A549 (cell line): ENCODE measurements around the gene HMGB2. TPM values are rescaled to one million over a fixed set of nuclear protein-coding genes. Genes with fewer than 3 reads are reported as not detected.

Experiments
- ATAC-seq, 2 experiments: fragments of 200-7000 bp in 1 of 2; fragments of >200 bp in 1 of 2; cut with Nextera tagmentation in 1 of 2; cut with Tn5 transposase in 1 of 2; 3 replicates each; pipeline versions ENCODE4 v1.8.0 to v1.9.1; 2018 to 2020; ENCODE audit warnings: mild to moderate bottlenecking in 1 of 2, moderate library complexity in 1 of 2
- CTCF ChIA-PET: fragments of 300-600 bp; sonication (Branson Sonifier 250); formaldehyde crosslinking; extraction: SDS; loops from one replicate; lab custom pipeline; 2021; ENCODE audit warnings: antibody characterized with exemption, inconsistent platforms; lab: Yijun Ruan, JAX
- POLR2A ChIA-PET: fragments of 350-600 bp; formaldehyde crosslinking; extraction: SDS; loops from one replicate; lab custom pipeline; 2021; ENCODE audit warnings: antibody characterized with exemption, inconsistent platforms; lab: Yijun Ruan, JAX
- DNase-seq, 2 experiments: peaks; one replicate each; pipeline versions ENCODE4 v3.0.0 to v3.0.0-alpha.2; 2011 to 2016; ENCODE audit warnings: low read depth in 1 of 2, low spot score in 1 of 2
- FAIRE-seq: peaks from 2 replicates; lab custom pipeline; 2011; peaks lifted over from hg19 to GRCh38; lab: Jason Lieb, UNC
- H3K27ac ChIP-seq, 2 experiments: fragments of >200 bp; sonication (Bioruptor Twin); formaldehyde crosslinking; 3 replicates each; pipeline ENCODE4 v1.5.1; 2016 to 2017
- H3K4me1 ChIP-seq: fragments of >200 bp; sonication (Bioruptor Twin); formaldehyde crosslinking; 3 replicates; pipeline ENCODE4 v1.6.1; 2016
- H3K4me2 ChIP-seq: fragments of >200 bp; sonication (Bioruptor Twin); formaldehyde crosslinking; 3 replicates; pipeline ENCODE4 v1.6.1; 2016
- H3K4me3 ChIP-seq: fragments of >200 bp; sonication (Bioruptor Twin); formaldehyde crosslinking; 3 replicates; pipeline ENCODE4 v1.5.1; 2016
- H3K9me3 ChIP-seq: fragments of >200 bp; sonication (Bioruptor Twin); formaldehyde crosslinking; 3 replicates; pipeline ENCODE4 v1.6.1; 2016
- CBX2 ChIP-seq: fragments of 200-600 bp; sonication (generic); IDR thresholded peaks from 2 replicates; pipeline ENCODE4 v1.6.1; 2016; ENCODE audit warnings: low read depth, mild to moderate bottlenecking, borderline replicate concordance
- CHD4 ChIP-seq: fragments of 200-600 bp; sonication (generic); IDR thresholded peaks from 2 replicates; pipeline ENCODE4 v1.6.1; 2016; ENCODE audit warnings: antibody characterized with exemption, mild to moderate bottlenecking, borderline replicate concordance
- EP300 ChIP-seq, 2 experiments: fragments of >200 bp; sonication (Bioruptor Twin); formaldehyde crosslinking; IDR thresholded peaks; 2 replicates in 1 of 2; 3 replicates in 1 of 2; pipeline ENCODE4 v1.6.1; 2016 to 2017
- FOSL2 ChIP-seq, 2 experiments: fragments of 450-650 bp in 1 of 2; fragments of >200 bp in 1 of 2; sonication (Bioruptor Twin) in 1 of 2; formaldehyde crosslinking; IDR thresholded peaks; 2 replicates each; pipeline versions ENCODE4 v1.5.0 to v1.6.1; 2016 to 2020; ENCODE audit warnings: mild to moderate bottlenecking in 1 of 2, moderate library complexity in 1 of 2
- HDAC2 ChIP-seq: fragments of 200-600 bp; sonication (generic); IDR thresholded peaks from 2 replicates; pipeline ENCODE4 v1.6.1; 2016
- HOXB5 ChIP-seq: fragments of 250-450 bp; sonication (Bioruptor Pico); IDR thresholded peaks from 2 replicates; pipeline ENCODE4 v1.5.0; 2020; ENCODE audit warnings: mild to moderate bottlenecking, moderate library complexity
- KDM1A ChIP-seq: fragments of 200-600 bp; sonication (generic); IDR thresholded peaks from 2 replicates; pipeline ENCODE4 v1.6.1; 2016; ENCODE audit warnings: low read depth, mild to moderate bottlenecking
- KDM5A ChIP-seq: fragments of 200-600 bp; sonication (generic); IDR thresholded peaks from 2 replicates; pipeline ENCODE4 v1.6.1; 2016; ENCODE audit warnings: antibody characterized with exemption, mild to moderate bottlenecking
- MAFK ChIP-seq: fragments of 450-650 bp; IDR thresholded peaks from 2 replicates; pipeline ENCODE4 v1.6.1; 2014; ENCODE audit not compliant: partially characterized antibody
- MAZ ChIP-seq: fragments of 150-350 bp; IDR thresholded peaks from 2 replicates; pipeline ENCODE4 v1.6.1; 2014; ENCODE audit warnings: antibody characterized with exemption, low read depth, low read length, borderline replicate concordance
- NFE2L2 ChIP-seq: fragments of 150-350 bp; conservative IDR thresholded peaks from 2 replicates; pipeline ENCODE4 v1.6.1; 2014; ENCODE audit warnings: low read length
- RAD21 ChIP-seq, 2 experiments: fragments of >200 bp in 1 of 2; sonication (Bioruptor Twin) in 1 of 2; formaldehyde crosslinking in 1 of 2; IDR thresholded peaks in 1 of 2; conservative IDR thresholded peaks in 1 of 2; 2 replicates in 1 of 2; 3 replicates in 1 of 2; pipeline ENCODE4 v1.6.1; 2012 to 2018; ENCODE audit warnings: inconsistent platforms in 1 of 2
- SMC3 ChIP-seq: fragments of >200 bp; sonication (Bioruptor Twin); formaldehyde crosslinking; IDR thresholded peaks from 3 replicates; pipeline ENCODE4 v1.6.1; 2018; ENCODE audit warnings: inconsistent platforms
- ZFP36 ChIP-seq: fragments of 450-650 bp; IDR thresholded peaks from 2 replicates; pipeline ENCODE4 v1.6.1; 2014; ENCODE audit warnings: borderline replicate concordance; ENCODE audit not compliant: partially characterized antibody
- WGBS: methylation state at CpG from one replicate; pipeline ENCODE4 v1.1.6; 2017; ENCODE audit errors: missing lambda C conversion rate; 5-methylcytosine and 5-hydroxymethylcytosine counted together
- polyA plus RNA-seq, 4 experiments: library from polyadenylated mRNA; depleted of rRNA in 3 of 4; stranded (reverse); fragments of >200 nt; fragmentation: RNase III in 1 of 4; extraction: RNeasy Plus Mini Kit Qiagen cat#74134 plus additional on column Dnase treatment in 1 of 4; gene quantifications; 2 replicates in 3 of 4; 3 replicates in 1 of 4; pipeline ENCODE4 v1.2.3, GENCODE V29; 2011 to 2017
- TF ChIP-seq, protein P1 (sequence below): fragments of >200 bp; sonication (Bioruptor Twin); formaldehyde crosslinking; IDR thresholded peaks from 3 replicates; pipeline ENCODE4 v1.5.1; 2016
- TF ChIP-seq, protein P2 (sequence below): fragments of 150-350 bp; IDR thresholded peaks from 2 replicates; pipeline ENCODE4 v1.6.1; 2014; ENCODE audit warnings: low read depth, mild to moderate bottlenecking, low read length
- TF ChIP-seq, protein P3 (sequence below): IDR thresholded peaks from 2 replicates; pipeline ENCODE4 v1.6.1; 2012
- TF ChIP-seq, protein P4 (sequence below): fragments of >200 bp; sonication (Bioruptor Twin); formaldehyde crosslinking; IDR thresholded peaks from 2 replicates; pipeline ENCODE4 v1.6.1; 2016
- TF ChIP-seq, protein P5 (sequence below): fragments of 250-450 bp; sonication (Bioruptor Pico); IDR thresholded peaks from 2 replicates; pipeline ENCODE4 v1.5.0; 2021; ENCODE audit warnings: mild to moderate bottlenecking, moderate library complexity, borderline replicate concordance

Gene HMGB2
- polyA plus RNA-seq, 2 of the 4 experiments (the other 2 are of a cell fraction), result 101 to 128 TPM

DNA sequence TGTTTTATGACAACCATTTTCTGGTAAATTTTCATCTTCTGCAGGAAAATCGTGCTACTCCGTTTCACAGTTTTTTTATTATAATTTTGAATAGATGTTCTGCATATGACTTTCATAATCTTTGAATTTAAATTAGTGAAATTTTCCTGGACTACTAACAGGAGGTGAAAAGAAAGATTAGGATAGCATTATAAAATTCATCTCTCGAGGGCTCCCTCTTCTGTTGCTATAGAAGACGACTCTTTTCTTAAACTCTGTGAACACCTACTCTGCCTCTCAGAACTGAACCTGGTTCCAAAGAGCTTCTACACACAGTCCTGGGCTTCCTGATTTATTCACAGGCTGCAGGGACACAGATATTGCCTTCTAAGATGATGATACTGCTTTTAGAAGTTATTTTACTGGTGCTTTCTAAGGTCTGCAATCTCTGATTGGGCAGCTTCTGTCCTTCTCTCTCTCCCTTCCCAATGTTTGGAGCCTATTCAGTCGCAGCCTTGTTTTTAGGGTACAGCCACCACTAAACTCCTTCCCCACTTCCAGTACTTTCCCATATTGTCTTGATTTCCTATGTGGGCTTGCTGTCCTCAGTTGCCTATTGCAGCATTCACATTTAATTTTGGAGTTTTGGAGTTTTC, 26.5 kb upstream of the HMGB2 start:
- peak in 1 of 2 experiments; percentile 8 for DNase-seq
- ATAC-seq, result peak; percentile 59 to 72; a peak in 5 of 6 replicates
- ChIA-PET POLR2A (interaction anchor here (0.9 kb wide), 1 partner anchor 10 kb away, joined by 3 read pairs; the partner anchor contains the start of gene SAP30), CTCF (interaction anchor here (0.6 to 1.9 kb wide), 6 partner anchors 9 to 883 kb away, joined by 3 to 6 read pairs (median 3); partner anchors contain the start of gene SAP30)
- WGBS, result 30% methylated on average over 5 of the region's 5 CpGs
- H3K4me3 ChIP-seq, result no peak overlapping the region
- TF ChIP-seq FOSL2 (IDR thresholded peaks at IDR 0.05), result no peak
- no peak for TF ChIP-seq FOSL2 (CRISPR knock-in tag; IDR thresholded peaks at IDR 0.05)
- peak; percentile 39 for TF ChIP-seq SMC3
- TF ChIP-seq CBX2, result no peak
- TF ChIP-seq, protein P1, sequence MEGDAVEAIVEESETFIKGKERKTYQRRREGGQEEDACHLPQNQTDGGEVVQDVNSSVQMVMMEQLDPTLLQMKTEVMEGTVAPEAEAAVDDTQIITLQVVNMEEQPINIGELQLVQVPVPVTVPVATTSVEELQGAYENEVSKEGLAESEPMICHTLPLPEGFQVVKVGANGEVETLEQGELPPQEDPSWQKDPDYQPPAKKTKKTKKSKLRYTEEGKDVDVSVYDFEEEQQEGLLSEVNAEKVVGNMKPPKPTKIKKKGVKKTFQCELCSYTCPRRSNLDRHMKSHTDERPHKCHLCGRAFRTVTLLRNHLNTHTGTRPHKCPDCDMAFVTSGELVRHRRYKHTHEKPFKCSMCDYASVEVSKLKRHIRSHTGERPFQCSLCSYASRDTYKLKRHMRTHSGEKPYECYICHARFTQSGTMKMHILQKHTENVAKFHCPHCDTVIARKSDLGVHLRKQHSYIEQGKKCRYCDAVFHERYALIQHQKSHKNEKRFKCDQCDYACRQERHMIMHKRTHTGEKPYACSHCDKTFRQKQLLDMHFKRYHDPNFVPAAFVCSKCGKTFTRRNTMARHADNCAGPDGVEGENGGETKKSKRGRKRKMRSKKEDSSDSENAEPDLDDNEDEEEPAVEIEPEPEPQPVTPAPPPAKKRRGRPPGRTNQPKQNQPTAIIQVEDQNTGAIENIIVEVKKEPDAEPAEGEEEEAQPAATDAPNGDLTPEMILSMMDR, result peak; percentile 50
- FAIRE-seq, result no peak
- no peaks in the 10 kb centered on the region for H3K9me3 ChIP-seq
- H3K4me2 ChIP-seq, result no peak overlapping the region
- H3K4me1 ChIP-seq, result no peaks in the 10 kb centered on the region
- no peak overlapping the region for H3K27ac ChIP-seq

DNA sequence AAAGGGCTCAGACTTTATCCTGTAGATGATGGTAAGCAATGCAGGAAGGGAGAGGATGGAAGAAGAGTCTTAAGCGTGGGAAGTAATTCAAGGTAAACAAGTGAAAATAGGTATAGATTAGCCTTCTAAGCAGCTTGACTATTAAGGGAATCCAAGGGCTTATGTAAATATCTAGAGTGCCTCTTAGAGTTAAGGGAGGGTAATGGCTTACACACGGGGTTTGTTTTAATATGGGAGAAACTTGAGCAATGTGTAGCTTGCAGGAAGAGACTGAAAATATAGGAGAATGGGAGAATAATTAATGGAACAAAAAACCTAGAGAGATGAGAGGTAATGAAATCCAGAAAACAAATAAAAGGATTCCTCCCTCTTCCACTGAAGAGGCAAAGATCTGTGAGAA, 23.8 kb upstream of the HMGB2 start:
- no peak overlapping the region for H3K4me3 ChIP-seq
- H3K4me1 ChIP-seq, result no peaks in the 10 kb centered on the region
- ATAC-seq (no peak), DNase-seq (no peak), FAIRE-seq (no peak)
- WGBS, result 31% methylated on average over 2 of the region's 2 CpGs
- no peaks in the 10 kb centered on the region for H3K9me3 ChIP-seq
- TF ChIP-seq EP300 (IDR thresholded peaks at IDR 0.05), result no peak
- TF ChIP-seq HDAC2, result no peak
- no peak for TF ChIP-seq SMC3
- no peak overlapping the region for H3K4me2 ChIP-seq
- ChIA-PET POLR2A (interaction anchor here (2.0 kb wide), 1 partner anchor 23 kb away, joined by 6 read pairs; the partner anchor contains the start of gene HMGB2), CTCF (interaction anchor here (1.7 kb wide), 1 partner anchor 59 kb away, joined by 6 read pairs; no protein-coding TSS in a partner anchor)
- no peak overlapping the region for H3K27ac ChIP-seq

DNA sequence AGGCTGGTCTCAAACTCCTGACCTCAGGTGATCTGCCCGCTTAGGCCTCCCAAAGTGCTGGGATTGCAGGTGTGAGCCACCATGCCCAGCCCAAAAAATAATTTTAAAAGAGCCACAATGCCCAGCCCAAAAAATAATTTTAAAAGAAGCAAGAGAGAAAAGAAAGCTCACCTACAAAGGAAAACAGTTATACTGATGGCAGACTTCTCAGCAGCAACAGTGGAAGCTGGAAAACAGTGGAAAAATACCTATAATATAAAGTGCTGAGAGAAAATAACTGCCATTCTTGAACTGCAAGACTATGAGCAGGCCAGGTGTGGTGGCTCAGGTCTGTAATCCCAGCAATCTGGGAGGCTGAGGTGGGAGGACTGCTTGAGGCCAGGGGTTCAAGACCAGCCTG, 13.3 kb upstream of the HMGB2 start:
- H3K27ac ChIP-seq, result no peak overlapping the region
- DNase-seq (no peak), ATAC-seq (no peak), FAIRE-seq (no peak)
- ChIA-PET POLR2A (interaction anchor here (1.2 kb wide), 1 partner anchor 13 kb away, joined by 5 read pairs; the partner anchor contains the start of gene HMGB2), CTCF (interaction anchor here (1.5 kb wide), 1 partner anchor 13 kb away, joined by 6 read pairs; no protein-coding TSS in a partner anchor)
- TF ChIP-seq EP300 (IDR thresholded peaks at IDR 0.05) (no peak), CBX2 (no peak), CHD4 (no peak), HOXB5 (CRISPR knock-in tag) (no peak)
- TF ChIP-seq, protein P2, sequence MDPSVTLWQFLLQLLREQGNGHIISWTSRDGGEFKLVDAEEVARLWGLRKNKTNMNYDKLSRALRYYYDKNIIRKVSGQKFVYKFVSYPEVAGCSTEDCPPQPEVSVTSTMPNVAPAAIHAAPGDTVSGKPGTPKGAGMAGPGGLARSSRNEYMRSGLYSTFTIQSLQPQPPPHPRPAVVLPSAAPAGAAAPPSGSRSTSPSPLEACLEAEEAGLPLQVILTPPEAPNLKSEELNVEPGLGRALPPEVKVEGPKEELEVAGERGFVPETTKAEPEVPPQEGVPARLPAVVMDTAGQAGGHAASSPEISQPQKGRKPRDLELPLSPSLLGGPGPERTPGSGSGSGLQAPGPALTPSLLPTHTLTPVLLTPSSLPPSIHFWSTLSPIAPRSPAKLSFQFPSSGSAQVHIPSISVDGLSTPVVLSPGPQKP, result no peak
- TF ChIP-seq, protein P3, sequence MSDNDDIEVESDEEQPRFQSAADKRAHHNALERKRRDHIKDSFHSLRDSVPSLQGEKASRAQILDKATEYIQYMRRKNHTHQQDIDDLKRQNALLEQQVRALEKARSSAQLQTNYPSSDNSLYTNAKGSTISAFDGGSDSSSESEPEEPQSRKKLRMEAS, result no peak
- TF ChIP-seq, protein P4, sequence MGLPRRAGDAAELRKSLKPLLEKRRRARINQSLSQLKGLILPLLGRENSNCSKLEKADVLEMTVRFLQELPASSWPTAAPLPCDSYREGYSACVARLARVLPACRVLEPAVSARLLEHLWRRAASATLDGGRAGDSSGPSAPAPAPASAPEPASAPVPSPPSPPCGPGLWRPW, result no peak
- no peak overlapping the region for H3K4me3 ChIP-seq
- H3K9me3 ChIP-seq, result no peaks in the 10 kb centered on the region
- WGBS, result 94% methylated on average over 1 of the region's 1 CpG
- no peaks in the 10 kb centered on the region for H3K4me1 ChIP-seq
- no peak overlapping the region for H3K4me2 ChIP-seq

DNA sequence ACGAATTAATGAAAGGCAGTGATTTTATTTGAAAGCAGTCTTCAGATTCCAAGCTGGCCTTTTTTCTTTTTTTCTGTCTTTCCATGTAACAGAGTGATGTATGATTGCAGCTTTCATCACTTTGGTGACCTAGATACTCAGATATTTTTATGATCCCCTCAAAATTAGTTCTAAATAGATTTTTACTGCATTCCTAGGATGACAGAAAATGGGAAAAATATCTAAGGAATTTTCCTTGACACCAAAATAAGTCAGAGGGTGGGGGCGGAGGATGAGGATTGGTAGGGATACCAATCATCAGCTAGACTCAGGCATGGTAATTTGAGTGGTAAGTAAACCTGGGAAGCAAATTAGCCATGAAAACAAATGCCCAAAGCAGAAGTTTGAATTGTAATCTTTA, 11.9 kb upstream of the HMGB2 start:
- no peak for FAIRE-seq
- CTCF ChIA-PET, result interaction anchor here (0.8 to 1.5 kb wide), 3 partner anchors 9 to 74 kb away, joined by 3 to 5 read pairs (median 4); no protein-coding TSS in a partner anchor
- H3K4me3 ChIP-seq, result no peak overlapping the region
- TF ChIP-seq, protein P5, sequence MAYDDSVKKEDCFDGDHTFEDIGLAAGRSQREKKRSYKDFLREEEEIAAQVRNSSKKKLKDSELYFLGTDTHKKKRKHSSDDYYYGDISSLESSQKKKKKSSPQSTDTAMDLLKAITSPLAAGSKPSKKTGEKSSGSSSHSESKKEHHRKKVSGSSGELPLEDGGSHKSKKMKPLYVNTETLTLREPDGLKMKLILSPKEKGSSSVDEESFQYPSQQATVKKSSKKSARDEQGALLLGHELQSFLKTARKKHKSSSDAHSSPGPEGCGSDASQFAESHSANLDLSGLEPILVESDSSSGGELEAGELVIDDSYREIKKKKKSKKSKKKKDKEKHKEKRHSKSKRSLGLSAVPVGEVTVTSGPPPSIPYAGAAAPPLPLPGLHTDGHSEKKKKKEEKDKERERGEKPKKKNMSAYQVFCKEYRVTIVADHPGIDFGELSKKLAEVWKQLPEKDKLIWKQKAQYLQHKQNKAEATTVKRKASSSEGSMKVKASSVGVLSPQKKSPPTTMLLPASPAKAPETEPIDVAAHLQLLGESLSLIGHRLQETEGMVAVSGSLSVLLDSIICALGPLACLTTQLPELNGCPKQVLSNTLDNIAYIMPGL (CRISPR knock-in tag), result no peak
- no peak for TF ChIP-seq SMC3
- TF ChIP-seq MAZ, result no peak
- TF ChIP-seq MAFK, result no peak
- no peak for TF ChIP-seq KDM1A
- no peak for TF ChIP-seq NFE2L2
- no peak for TF ChIP-seq RAD21 (conservative IDR thresholded peaks at IDR 0.05 in 1 of 2, IDR thresholded peaks at IDR 0.05 in 1 of 2)
- no peak for TF ChIP-seq ZFP36
- TF ChIP-seq, protein P2, result no peak
- TF ChIP-seq KDM5A, result no peak

More for the DNA sequence above, 11.9 kb upstream of the HMGB2 start:
- POLR2A ChIA-PET, result interaction anchor here (2.0 kb wide), 1 partner anchor 12 kb away, joined by 8 read pairs; the partner anchor contains the start of gene HMGB2
- ATAC-seq (no peak), DNase-seq (no peak)
- H3K9me3 ChIP-seq, result no peaks in the 10 kb centered on the region
- 45% methylated on average over 2 of the region's 2 CpGs for WGBS
- H3K4me1 ChIP-seq, result no peaks in the 10 kb centered on the region
- H3K27ac ChIP-seq, result no peak overlapping the region
- H3K4me2 ChIP-seq, result no peak overlapping the region
